ENCODE results near the gene MLC1.

Gene MLC1

DNA sequence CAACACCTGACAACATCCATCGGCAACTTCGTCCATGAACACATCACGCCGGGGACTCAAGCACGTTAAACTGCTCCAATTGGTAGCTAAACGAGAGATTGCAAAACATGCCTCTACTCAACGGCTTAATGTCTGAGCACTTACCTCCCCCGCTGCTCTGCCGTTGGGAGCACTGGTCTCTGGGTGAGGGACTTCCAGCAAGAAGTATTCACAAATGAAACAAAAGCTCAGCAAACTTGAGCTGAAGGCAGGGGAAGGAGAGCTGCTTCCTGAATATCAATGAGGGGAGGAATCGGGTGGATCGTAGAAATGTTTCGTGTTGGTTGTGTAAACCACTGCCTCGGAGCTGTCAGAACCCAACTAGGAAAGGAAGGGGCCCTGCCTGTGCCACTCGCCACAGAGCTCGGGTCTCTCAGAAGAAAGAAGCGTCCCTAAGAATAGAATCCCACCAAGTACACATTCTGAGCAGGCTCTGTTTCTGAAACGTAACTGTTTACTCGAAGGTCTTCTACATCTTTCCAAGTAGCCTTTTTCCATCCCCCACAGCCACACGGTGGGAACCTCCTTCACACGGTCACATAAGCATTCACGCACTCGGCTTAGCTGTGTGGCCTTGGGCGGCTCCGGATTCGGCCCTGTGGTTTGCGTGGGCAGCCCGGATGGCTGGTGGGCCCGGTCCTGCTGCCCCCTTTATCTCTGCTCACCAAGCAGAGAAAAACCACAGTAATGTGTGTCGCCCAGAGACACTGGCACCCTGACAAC, at the start of gene MLC1:
MLC1 (minus strand) TSS at position 216 of the 762 bp plus-strand sequence. CDS start 524 bp downstream, outside the sequence.
- TF ChIP-seq, protein P1, sequence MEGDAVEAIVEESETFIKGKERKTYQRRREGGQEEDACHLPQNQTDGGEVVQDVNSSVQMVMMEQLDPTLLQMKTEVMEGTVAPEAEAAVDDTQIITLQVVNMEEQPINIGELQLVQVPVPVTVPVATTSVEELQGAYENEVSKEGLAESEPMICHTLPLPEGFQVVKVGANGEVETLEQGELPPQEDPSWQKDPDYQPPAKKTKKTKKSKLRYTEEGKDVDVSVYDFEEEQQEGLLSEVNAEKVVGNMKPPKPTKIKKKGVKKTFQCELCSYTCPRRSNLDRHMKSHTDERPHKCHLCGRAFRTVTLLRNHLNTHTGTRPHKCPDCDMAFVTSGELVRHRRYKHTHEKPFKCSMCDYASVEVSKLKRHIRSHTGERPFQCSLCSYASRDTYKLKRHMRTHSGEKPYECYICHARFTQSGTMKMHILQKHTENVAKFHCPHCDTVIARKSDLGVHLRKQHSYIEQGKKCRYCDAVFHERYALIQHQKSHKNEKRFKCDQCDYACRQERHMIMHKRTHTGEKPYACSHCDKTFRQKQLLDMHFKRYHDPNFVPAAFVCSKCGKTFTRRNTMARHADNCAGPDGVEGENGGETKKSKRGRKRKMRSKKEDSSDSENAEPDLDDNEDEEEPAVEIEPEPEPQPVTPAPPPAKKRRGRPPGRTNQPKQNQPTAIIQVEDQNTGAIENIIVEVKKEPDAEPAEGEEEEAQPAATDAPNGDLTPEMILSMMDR (IDR thresholded peaks at IDR 0.05; ENCODE audit: poor library complexity, severe bottlenecking): no peak
- no peak for DNase-seq (ENCODE audit: low spot score)
- no peaks in the 10 kb centered on the region for H3K36me3 ChIP-seq (ENCODE audit: low read depth)
- no peak within 1 kb of the TSS for H3K4me3 ChIP-seq (ENCODE audit: severe bottlenecking)
- H3K9me3 ChIP-seq (ENCODE audit: severe bottlenecking): no peaks in the 10 kb centered on the region
- no peak within 1 kb of the TSS for H3K27ac ChIP-seq (ENCODE audit: poor library complexity, severe bottlenecking)
- H3K4me1 ChIP-seq (ENCODE audit: insufficient read depth, poor library complexity, severe bottlenecking): peaks cover 10% of the 10 kb centered on the region
- ATAC-seq (ENCODE audit: low read depth): no peak
- H3K27me3 ChIP-seq (ENCODE audit: insufficient read depth, poor library complexity, severe bottlenecking): no peaks in the 10 kb centered on the region

DNA sequence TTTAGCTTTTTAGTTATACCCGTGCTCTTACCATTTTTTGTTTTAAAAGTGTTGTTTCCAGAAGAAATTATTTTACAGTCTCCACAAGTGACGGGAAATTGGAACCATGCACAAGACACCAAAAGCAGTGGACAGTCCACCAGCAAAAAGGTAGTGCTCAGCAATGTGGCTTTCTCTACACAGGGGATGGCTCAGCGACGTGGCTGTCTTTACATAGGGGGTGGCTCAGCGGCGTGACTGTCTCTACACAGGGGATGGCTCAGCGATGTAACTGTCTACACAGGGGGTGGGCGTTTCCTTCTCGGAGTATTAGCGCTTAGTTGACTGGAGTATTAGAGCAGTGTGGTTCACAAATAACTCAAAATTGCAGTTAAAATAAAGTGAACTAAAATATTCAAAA, 49.3 kb upstream of the MLC1 start:
- no peak for ATAC-seq (ENCODE audit: low read depth)
- H3K27me3 ChIP-seq (ENCODE audit: insufficient read depth, poor library complexity, severe bottlenecking): no peaks in the 10 kb centered on the region
- no peaks in the 10 kb centered on the region for H3K9me3 ChIP-seq (ENCODE audit: severe bottlenecking)
- DNase-seq (ENCODE audit: low spot score): no peak
- TF ChIP-seq, protein P1 (IDR thresholded peaks at IDR 0.05; ENCODE audit: poor library complexity, severe bottlenecking): no peak
- H3K27ac ChIP-seq (ENCODE audit: poor library complexity, severe bottlenecking): no peak overlapping the region
- H3K4me3 ChIP-seq (ENCODE audit: severe bottlenecking): no peak overlapping the region
- H3K4me1 ChIP-seq (ENCODE audit: insufficient read depth, poor library complexity, severe bottlenecking): no peaks in the 10 kb centered on the region
- no peaks in the 10 kb centered on the region for H3K36me3 ChIP-seq (ENCODE audit: low read depth)

DNA sequence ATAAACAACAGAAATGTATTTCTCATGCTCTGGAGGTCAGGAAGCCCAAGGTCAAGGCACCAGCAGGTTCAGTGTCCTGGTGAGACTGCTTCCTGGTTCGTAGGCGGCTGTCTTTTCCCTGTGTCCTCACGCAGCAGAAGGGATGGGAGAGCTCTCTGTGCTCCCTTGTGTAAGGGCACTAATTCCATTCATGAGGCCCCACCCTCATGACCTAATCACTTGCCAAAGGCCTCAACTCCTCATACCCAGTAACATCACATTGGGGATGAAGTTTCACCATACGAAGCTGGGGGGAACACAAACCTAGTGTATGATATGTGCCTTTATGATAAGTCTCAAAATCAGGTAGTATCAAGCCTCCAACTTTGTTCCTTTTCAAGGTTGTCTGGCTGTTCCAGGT, 46.7 kb upstream of the MLC1 start:
- Histone ChIP-seq H3K27ac (ENCODE audit: poor library complexity, severe bottlenecking) (no peak overlapping the region), H3K9me3 (ENCODE audit: severe bottlenecking) (no peaks in the 10 kb centered on the region), H3K36me3 (ENCODE audit: low read depth) (no peaks in the 10 kb centered on the region), H3K4me3 (ENCODE audit: severe bottlenecking) (no peak overlapping the region), H3K27me3 (ENCODE audit: insufficient read depth, poor library complexity, severe bottlenecking) (no peaks in the 10 kb centered on the region), H3K4me1 (ENCODE audit: insufficient read depth, poor library complexity, severe bottlenecking) (no peaks in the 10 kb centered on the region)
- no peak for DNase-seq (ENCODE audit: low spot score)
- TF ChIP-seq, protein P1 (IDR thresholded peaks at IDR 0.05; ENCODE audit: poor library complexity, severe bottlenecking): no peak
- no peak for ATAC-seq (ENCODE audit: low read depth)

DNA sequence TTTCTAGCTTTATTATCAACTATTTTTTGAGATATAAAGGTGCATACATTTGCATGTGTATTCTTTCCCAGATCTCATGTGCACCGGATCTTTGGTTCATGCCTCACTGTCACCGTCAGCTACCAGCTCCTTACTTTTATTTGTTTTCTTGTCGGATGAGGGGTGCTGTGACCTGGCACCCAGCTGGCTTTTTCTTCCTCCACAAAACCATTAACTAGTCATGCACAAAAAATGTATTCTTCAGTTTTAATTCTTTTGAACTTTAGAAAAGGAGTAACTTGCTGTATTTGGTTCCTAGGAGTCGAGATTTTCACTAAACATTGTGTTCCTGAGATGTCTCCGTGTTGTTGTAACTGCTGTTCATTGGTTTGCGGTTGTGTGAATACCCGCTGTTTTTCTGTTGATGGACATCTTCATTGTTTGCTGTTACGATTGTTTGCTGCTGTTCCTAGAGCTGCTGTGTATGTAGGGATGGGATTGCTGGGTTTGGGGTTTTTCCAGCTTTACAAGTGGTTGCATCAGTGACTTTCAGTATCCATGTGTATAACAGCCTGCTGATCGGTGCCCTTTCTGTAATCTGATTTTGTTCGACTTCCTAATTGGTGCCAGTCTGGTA, 44.0 kb upstream of the MLC1 start:
- TF ChIP-seq, protein P1 (IDR thresholded peaks at IDR 0.05; ENCODE audit: poor library complexity, severe bottlenecking): no peak
- H3K4me1 ChIP-seq (ENCODE audit: insufficient read depth, poor library complexity, severe bottlenecking): no peaks in the 10 kb centered on the region
- H3K36me3 ChIP-seq (ENCODE audit: low read depth): no peaks in the 10 kb centered on the region
- ATAC-seq (ENCODE audit: low read depth) (no peak), DNase-seq (ENCODE audit: low spot score) (no peak)
- no peak overlapping the region for H3K27ac ChIP-seq (ENCODE audit: poor library complexity, severe bottlenecking)
- no peaks in the 10 kb centered on the region for H3K9me3 ChIP-seq (ENCODE audit: severe bottlenecking)
- no peaks in the 10 kb centered on the region for H3K27me3 ChIP-seq (ENCODE audit: insufficient read depth, poor library complexity, severe bottlenecking)
- no peak overlapping the region for H3K4me3 ChIP-seq (ENCODE audit: severe bottlenecking)

DNA sequence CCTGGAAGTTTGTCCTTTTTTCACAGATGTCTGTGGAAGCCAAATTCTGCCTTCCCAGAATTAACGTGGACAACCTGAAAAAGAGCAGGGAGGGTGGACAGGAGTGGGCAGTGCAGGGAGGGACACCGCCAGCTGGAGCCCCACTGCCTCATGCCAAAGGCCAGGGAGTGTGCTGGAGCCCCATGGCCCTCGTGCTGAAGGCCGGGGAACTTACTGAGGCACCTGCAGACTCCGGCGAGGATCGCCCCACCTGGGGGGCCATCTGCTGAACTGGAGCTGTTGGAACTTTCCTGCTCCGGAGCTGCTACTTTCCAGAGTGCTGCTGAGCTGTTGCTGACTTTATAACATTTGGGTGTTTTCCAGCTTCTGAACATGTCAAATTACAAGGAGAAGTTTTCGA, 39.8 kb upstream of the MLC1 start:
- Histone ChIP-seq H3K4me1 (ENCODE audit: insufficient read depth, poor library complexity, severe bottlenecking) (no peaks in the 10 kb centered on the region), H3K36me3 (ENCODE audit: low read depth) (no peaks in the 10 kb centered on the region), H3K9me3 (ENCODE audit: severe bottlenecking) (peaks cover 4% of the 10 kb centered on the region), H3K27ac (ENCODE audit: poor library complexity, severe bottlenecking) (no peak overlapping the region), H3K27me3 (ENCODE audit: insufficient read depth, poor library complexity, severe bottlenecking) (no peaks in the 10 kb centered on the region), H3K4me3 (ENCODE audit: severe bottlenecking) (no peak overlapping the region)
- TF ChIP-seq, protein P1 (IDR thresholded peaks at IDR 0.05; ENCODE audit: poor library complexity, severe bottlenecking): no peak
- no peak for ATAC-seq (ENCODE audit: low read depth)
- DNase-seq (ENCODE audit: low spot score): no peak

Data from RWPE2 (cell line).